HG02623 (cell line): ENCODE measurements around the gene NPW.

Experiments used
- ATAC-seq: cut with Tn5 transposase; IDR thresholded peaks from one replicate; pipeline ENCODE4 v1.9.1; 2021; ENCODE audit warnings: moderate library complexity; ENCODE audit not compliant: unreplicated experiment

NPW gene

GRCh38 chr16:2034696-2035430 is 15.3 kb downstream of the NPW start:
- no peak for ATAC-seq

GRCh38 chr16:2035431-2036199 is 16.0 kb downstream of the NPW start:
- ATAC-seq, result no peak

GRCh38 chr16:2036200-2036966 is 16.8 kb downstream of the NPW start:
- no peak for ATAC-seq

GRCh38 chr16:2037115-2037514 is 17.5 kb downstream of the NPW start:
- ATAC-seq, result no peak

- ATAC-seq, result no peak
Observed at GRCh38 chr16:2037647-2038381, 18.2 kb downstream of the NPW start.

GRCh38 chr16:2038382-2039231 is 19.0 kb downstream of the NPW start:
- ATAC-seq, result no peak

GRCh38 chr16:2039274-2040031 is 19.9 kb downstream of the NPW start:
- no peak for ATAC-seq

- no peak for ATAC-seq
Observed at GRCh38 chr16:2040041-2040786, 20.6 kb downstream of the NPW start.

GRCh38 chr16:2040787-2041522 is 21.4 kb downstream of the NPW start:
- no peak for ATAC-seq

GRCh38 chr16:2042171-2042985 is 22.8 kb downstream of the NPW start:
- no peak for ATAC-seq

GRCh38 chr16:2042986-2043666 is 23.5 kb downstream of the NPW start:
- no peak for ATAC-seq

- no peak for ATAC-seq
Observed at GRCh38 chr16:2043667-2044451, 24.3 kb downstream of the NPW start.

GRCh38 chr16:2044541-2044940 is 25.0 kb downstream of the NPW start:
- ATAC-seq, result no peak

- no peak for ATAC-seq
Observed at GRCh38 chr16:2045965-2046892, 26.6 kb downstream of the NPW start.

- ATAC-seq, result no peak
Observed at GRCh38 chr16:2046893-2047329, 27.3 kb downstream of the NPW start.
